Caco-2 (cell line): Measurements from ENCODE around the gene MLYCD. TPM values are rescaled to one million over a fixed set of nuclear protein-coding genes. Genes with fewer than 3 reads are reported as not detected.

Source experiments
- BruUV-seq: library from RNA; stranded (reverse); fragments of 400-500 nt; replicated peaks from 2 replicates; lab custom pipeline; 2021; lab: Mats Ljungman, UMichigan
- CTCF ChIA-PET: fragments of 300-600 bp; sonication (Branson Sonifier 250); formaldehyde crosslinking; loops from one replicate; lab custom pipeline; 2022; ENCODE audit warnings: antibody characterized with exemption; lab: Charles Lee
- POLR2A ChIA-PET: fragments of 300-600 bp; sonication (Branson Sonifier 250); formaldehyde crosslinking; loops from one replicate; lab custom pipeline; 2022; ENCODE audit warnings: antibody characterized with exemption; lab: Charles Lee
- DNase-seq, 2 experiments: peaks; one replicate each; pipeline versions ENCODE4 v3.0.0 to v3.0.0-alpha.2; 2020 to 2022
- H3K27me3 ChIP-seq: replicated peaks from 2 replicates; pipeline ENCODE4 v1.6.0; 2011; ENCODE audit warnings: low read length; ENCODE audit not compliant: control insufficient read depth, insufficient read depth
- H3K36me3 ChIP-seq: 2 replicates; pipeline ENCODE4 v1.5.1; 2011; ENCODE audit warnings: low read length; ENCODE audit not compliant: control insufficient read depth, insufficient read depth
- H3K4me1 ChIP-seq: fragments of 250-450 bp; sonication (Bioruptor Pico); 2 replicates; pipeline ENCODE4 v1.5.1; 2020; ENCODE audit warnings: mild to moderate bottlenecking
- H3K4me3 ChIP-seq: 2 replicates; pipeline ENCODE4 v1.5.1; 2011; ENCODE audit warnings: low read depth, mild to moderate bottlenecking, control low read depth, low read length
- H3K9me3 ChIP-seq: fragments of 250-450 bp; sonication (Bioruptor Pico); 2 replicates; pipeline ENCODE4 v1.5.1; 2020; ENCODE audit warnings: mild to moderate bottlenecking, moderate library complexity
- H3K27ac Mint-ChIP-seq: one replicate; pipeline ENCODE4 v1.8.0; 2022; ENCODE audit warnings: mixed read lengths; ENCODE audit not compliant: unreplicated experiment
- H3K27me3 Mint-ChIP-seq: one replicate; pipeline ENCODE4 v1.8.0; 2022; ENCODE audit warnings: mixed read lengths; ENCODE audit not compliant: insufficient read depth, unreplicated experiment
- H3K36me3 Mint-ChIP-seq: one replicate; pipeline ENCODE4 v1.8.0; 2022; ENCODE audit warnings: mild to moderate bottlenecking, mixed read lengths; ENCODE audit not compliant: insufficient read depth, unreplicated experiment
- H3K4me1 Mint-ChIP-seq: one replicate; pipeline ENCODE4 v1.8.0; 2022; ENCODE audit warnings: low read depth, mixed read lengths; ENCODE audit not compliant: unreplicated experiment
- H3K4me3 Mint-ChIP-seq: one replicate; pipeline ENCODE4 v1.8.0; 2022; ENCODE audit warnings: mild to moderate bottlenecking, moderate library complexity, mixed read lengths; ENCODE audit not compliant: unreplicated experiment
- H3K9me3 Mint-ChIP-seq: one replicate; pipeline ENCODE4 v1.8.0; 2022; ENCODE audit warnings: mixed read lengths; ENCODE audit not compliant: unreplicated experiment
- intact Hi-C: fragments of 100-400 bp; cut with micrococcal nuclease; formaldehyde crosslinking; loops from one replicate; pipeline ENCODE4 v1.10.0; 2022; ENCODE audit not compliant: unreplicated experiment
- total RNA-seq: library from RNA; stranded (reverse); gene quantifications from 2 replicates; pipeline ENCODE4 v1.2.3, GENCODE V29; 2022
- TF ChIP-seq, protein P1 (sequence below), 2 experiments: fragments of 200-600 bp in 1 of 2; IDR thresholded peaks; 1 replicate in 1 of 2; 2 replicates in 1 of 2; pipeline versions ENCODE4 v1.5.1 to v1.8.0; 2011 to 2022; ENCODE audit warnings: antibody characterized with exemption in 1 of 2, control low read depth in 1 of 2, inconsistent platforms in 1 of 2, low read depth in 1 of 2, low read length in 1 of 2, mild to moderate bottlenecking in 1 of 2, moderate library complexity in 1 of 2; ENCODE audit not compliant: insufficient read depth in 1 of 2, severe bottlenecking in 1 of 2, unreplicated experiment in 1 of 2

MLYCD gene
- total RNA-seq, 1 experiment from 2014 or later, result 8.7 TPM

- Histone ChIP-seq H3K4me3 (no peak overlapping the region), H3K4me1 (no peaks in the 10 kb centered on the region), H3K9me3 (0 out of 2 replicates have a peak, but pooled peaks cover 3% of the 10 kb centered on the region), H3K36me3 (no peaks in the 10 kb centered on the region), H3K27me3 (no peaks in the 10 kb centered on the region)
- Mint-ChIP-seq H3K36me3 (no peaks in the 10 kb centered on the region), H3K27me3 (peaks cover 43% of the 10 kb centered on the region), H3K9me3 (no peaks in the 10 kb centered on the region), H3K27ac (no peak overlapping the region), H3K4me1 (no peaks in the 10 kb centered on the region), H3K4me3 (no peak overlapping the region)
- ChIA-PET POLR2A (no interaction called here), CTCF (interaction anchor here (0.6 kb wide), 1 partner anchor 57 kb away, joined by 4 read pairs; no protein-coding TSS in a partner anchor)
- no TSS peak for BruUV-seq
- TF ChIP-seq, protein P1, sequence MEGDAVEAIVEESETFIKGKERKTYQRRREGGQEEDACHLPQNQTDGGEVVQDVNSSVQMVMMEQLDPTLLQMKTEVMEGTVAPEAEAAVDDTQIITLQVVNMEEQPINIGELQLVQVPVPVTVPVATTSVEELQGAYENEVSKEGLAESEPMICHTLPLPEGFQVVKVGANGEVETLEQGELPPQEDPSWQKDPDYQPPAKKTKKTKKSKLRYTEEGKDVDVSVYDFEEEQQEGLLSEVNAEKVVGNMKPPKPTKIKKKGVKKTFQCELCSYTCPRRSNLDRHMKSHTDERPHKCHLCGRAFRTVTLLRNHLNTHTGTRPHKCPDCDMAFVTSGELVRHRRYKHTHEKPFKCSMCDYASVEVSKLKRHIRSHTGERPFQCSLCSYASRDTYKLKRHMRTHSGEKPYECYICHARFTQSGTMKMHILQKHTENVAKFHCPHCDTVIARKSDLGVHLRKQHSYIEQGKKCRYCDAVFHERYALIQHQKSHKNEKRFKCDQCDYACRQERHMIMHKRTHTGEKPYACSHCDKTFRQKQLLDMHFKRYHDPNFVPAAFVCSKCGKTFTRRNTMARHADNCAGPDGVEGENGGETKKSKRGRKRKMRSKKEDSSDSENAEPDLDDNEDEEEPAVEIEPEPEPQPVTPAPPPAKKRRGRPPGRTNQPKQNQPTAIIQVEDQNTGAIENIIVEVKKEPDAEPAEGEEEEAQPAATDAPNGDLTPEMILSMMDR (IDR thresholded peaks at IDR 0.05; ENCODE audit: insufficient read depth in 1 of 2, low read depth in 1 of 2, low read length in 1 of 2, severe bottlenecking in 1 of 2, unreplicated experiment in 1 of 2), result no peak
- DNase-seq, result no peak
- intact Hi-C loops, result no loop called here
Observed at GRCh38 chr16:83870830-83871229, 28.1 kb upstream of the MLYCD start.

DNA sequence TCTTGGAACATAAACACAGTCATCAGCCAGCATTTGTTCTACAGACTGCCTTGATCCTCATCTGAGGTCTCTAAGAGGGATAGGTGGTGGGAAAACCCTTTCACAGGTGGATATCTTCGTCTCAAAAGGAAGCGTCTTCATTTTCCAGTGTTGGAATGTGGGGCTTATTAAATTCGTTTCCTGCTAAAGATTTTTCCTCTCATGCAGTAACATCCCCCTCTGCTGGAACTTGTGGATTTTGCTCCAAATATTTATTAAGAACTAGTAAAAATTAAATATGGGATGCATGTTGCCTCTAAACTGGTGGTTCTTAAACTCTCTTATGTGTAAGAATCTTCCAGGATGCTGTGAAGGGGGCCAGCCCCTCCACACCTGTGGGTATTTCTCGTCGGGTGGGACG lies 20.1 kb upstream of the MLYCD start:
- TF ChIP-seq, protein P1 (IDR thresholded peaks at IDR 0.05; ENCODE audit: insufficient read depth in 1 of 2, low read depth in 1 of 2, low read length in 1 of 2, severe bottlenecking in 1 of 2, unreplicated experiment in 1 of 2), result peak; percentile 56 to 69
- CTCF ChIA-PET, result no interaction called here
- Mint-ChIP-seq H3K27me3 (peaks cover 22% of the 10 kb centered on the region), H3K9me3 (no peaks in the 10 kb centered on the region), H3K36me3 (no peaks in the 10 kb centered on the region), H3K27ac (no peak overlapping the region), H3K4me1 (no peaks in the 10 kb centered on the region), H3K4me3 (no peak overlapping the region)
- no peaks in the 10 kb centered on the region for H3K36me3 ChIP-seq
- no TSS peak for BruUV-seq
- no peaks in the 10 kb centered on the region for H3K4me1 ChIP-seq
- DNase-seq, result peak in 1 of 2 experiments; percentile 53
- no peaks in the 10 kb centered on the region for H3K27me3 ChIP-seq
- no peak overlapping the region for H3K4me3 ChIP-seq
- POLR2A ChIA-PET, result no interaction called here
- H3K9me3 ChIP-seq, result no peaks in the 10 kb centered on the region
- intact Hi-C loops, result loop anchor here (1.0 kb wide), 1 partner anchor 53 kb away; no protein-coding TSS in a partner anchor

DNA sequence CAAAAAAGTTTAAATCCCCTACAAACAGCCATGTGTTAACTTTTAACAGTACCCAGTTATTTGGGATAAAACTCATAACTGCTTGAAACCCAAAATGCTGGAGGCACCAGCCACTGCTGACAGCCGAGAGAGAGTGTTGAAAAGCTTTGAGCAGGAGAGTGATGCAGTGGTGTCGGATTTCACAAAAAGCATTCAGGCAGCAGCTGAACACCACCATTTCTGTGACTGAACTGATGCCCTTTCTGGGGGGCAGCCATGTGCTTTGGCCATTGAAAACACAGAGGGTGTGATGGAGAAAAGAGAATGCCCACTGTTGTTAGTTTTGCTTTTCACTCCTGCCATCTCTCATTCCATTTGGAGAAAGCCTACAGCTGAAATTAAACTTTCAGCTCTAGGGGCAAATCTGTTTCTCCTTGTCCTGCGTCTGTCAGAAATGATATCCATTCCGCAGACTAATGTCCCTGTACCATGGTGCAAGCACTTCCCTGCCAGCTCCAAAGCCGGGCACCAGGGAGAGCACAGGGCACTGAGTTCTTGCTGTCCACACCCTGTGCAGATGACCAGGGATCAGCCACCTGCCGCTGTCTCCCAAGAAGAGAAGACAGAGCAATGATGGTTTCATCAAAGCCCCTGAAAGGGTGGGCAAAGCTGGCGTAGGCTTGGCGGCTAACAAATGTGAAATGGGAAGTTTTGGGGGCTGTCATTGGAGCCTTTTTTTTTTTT lies 16.6 kb upstream of the MLYCD start:
- Mint-ChIP-seq H3K4me3 (no peak overlapping the region), H3K4me1 (no peaks in the 10 kb centered on the region), H3K36me3 (no peaks in the 10 kb centered on the region), H3K27me3 (peaks cover 8% of the 10 kb centered on the region), H3K27ac (no peak overlapping the region), H3K9me3 (no peaks in the 10 kb centered on the region)
- H3K4me3 ChIP-seq, result no peak overlapping the region
- H3K27me3 ChIP-seq, result no peaks in the 10 kb centered on the region
- BruUV-seq, result no TSS peak
- H3K36me3 ChIP-seq, result no peaks in the 10 kb centered on the region
- ChIA-PET CTCF (no interaction called here), POLR2A (no interaction called here)
- H3K9me3 ChIP-seq, result no peaks in the 10 kb centered on the region
- no peaks in the 10 kb centered on the region for H3K4me1 ChIP-seq
- TF ChIP-seq, protein P1 (IDR thresholded peaks at IDR 0.05; ENCODE audit: insufficient read depth in 1 of 2, low read depth in 1 of 2, low read length in 1 of 2, severe bottlenecking in 1 of 2, unreplicated experiment in 1 of 2), result no peak
- intact Hi-C loops, result no loop called here
- no peak for DNase-seq
